H1 (cell line): Measurements from ENCODE around the gene GOLGA3. TPM values are rescaled to one million over a fixed set of nuclear protein-coding genes. Genes with fewer than 3 reads are reported as not detected.
"Not testable (repeated sequence)": the region's sequence is repeated elsewhere in the genome, so short reads cannot be mapped to it uniquely, and the experiment has no call there.

Experiments used
- CTCF ChIA-PET: fragments of 300-600 bp; sonication (Branson Sonifier 250); formaldehyde crosslinking; loops from one replicate; lab custom pipeline; 2021; ENCODE audit not compliant: partially characterized antibody; lab: Charles Lee
- POLR2A ChIA-PET: fragments of 300-600 bp; sonication (Branson Sonifier 250); formaldehyde crosslinking; loops from one replicate; lab custom pipeline; 2021; ENCODE audit warnings: inconsistent platforms; ENCODE audit not compliant: partially characterized antibody; lab: Charles Lee
- DNase-seq, 2 experiments: peaks; one replicate each; pipeline versions ENCODE4 v3.0.0 to v3.0.0-alpha.2; 2010 to 2022; ENCODE audit warnings: low spot score in 2 of 2, low read depth in 1 of 2, mixed read lengths in 1 of 2
- FAIRE-seq: peaks from 2 replicates; lab custom pipeline; 2011; peaks lifted over from hg19 to GRCh38; lab: Jason Lieb, UNC
- H2AFZ ChIP-seq: 2 replicates; pipeline ENCODE4 v1.8.1; 2012; ENCODE audit warnings: low read length, inconsistent platforms
- H2AK5ac ChIP-seq: 2 replicates; pipeline ENCODE4 v1.6.1; 2013; ENCODE audit warnings: low read depth, low read length
- H2BK120ac ChIP-seq: replicated peaks from 2 replicates; pipeline ENCODE3; 2013; ENCODE audit warnings: low read depth, low read length, inconsistent platforms
- H2BK12ac ChIP-seq: 2 replicates; pipeline ENCODE4 v1.6.1; 2013; ENCODE audit warnings: low read depth, low read length
- H2BK15ac ChIP-seq: 2 replicates; pipeline ENCODE4 v1.6.1; 2013; ENCODE audit warnings: low read length
- H2BK20ac ChIP-seq: 2 replicates; pipeline ENCODE4 v1.6.1; 2013; ENCODE audit warnings: low read length
- H2BK5ac ChIP-seq: 2 replicates; pipeline ENCODE4 v1.6.1; 2013; ENCODE audit warnings: low read depth, low read length
- H3K14ac ChIP-seq: 2 replicates; pipeline ENCODE4 v1.6.1; 2013; ENCODE audit warnings: inconsistent platforms; ENCODE audit not compliant: insufficient read length
- H3K18ac ChIP-seq: 2 replicates; pipeline ENCODE4 v1.6.1; 2013; ENCODE audit warnings: low read length; ENCODE audit errors: extremely low read depth
- H3K23ac ChIP-seq: 2 replicates; pipeline ENCODE4 v1.6.1; 2013; ENCODE audit warnings: inconsistent platforms; ENCODE audit not compliant: insufficient read length
- H3K23me2 ChIP-seq: 2 replicates; pipeline ENCODE4 v1.6.1; 2013; ENCODE audit warnings: low read depth, low read length
- H3K27ac ChIP-seq: 2 replicates; pipeline ENCODE4 v1.6.1; 2011; ENCODE audit warnings: low read depth, low read length, inconsistent platforms
- H3K27me3 ChIP-seq, 4 experiments: replicated peaks in 1 of 4; 1 replicate in 1 of 4; 2 replicates in 3 of 4; pipeline versions ENCODE4 v1.6.1 to v1.8.1; 2011 to 2013; ENCODE audit warnings: low read length in 3 of 4, mild to moderate bottlenecking in 3 of 4, inconsistent platforms in 2 of 4, mixed read lengths in 2 of 4, moderate library complexity in 1 of 4; ENCODE audit not compliant: control insufficient read depth in 3 of 4, insufficient read depth in 3 of 4; ENCODE audit errors: extremely low read depth in 1 of 4
- H3K36me3 ChIP-seq, 4 experiments: 2 replicates each; pipeline versions ENCODE4 v1.6.1 to v1.8.1; 2011 to 2013; ENCODE audit warnings: mild to moderate bottlenecking in 4 of 4, low read length in 3 of 4, moderate library complexity in 2 of 4, control low read depth in 1 of 4, inconsistent platforms in 1 of 4; ENCODE audit not compliant: insufficient read depth in 4 of 4, control insufficient read depth in 2 of 4
- H3K4ac ChIP-seq: replicated peaks from 2 replicates; pipeline ENCODE3; 2013; ENCODE audit warnings: low read length, low read depth, mixed read lengths, inconsistent platforms; ENCODE audit not compliant: insufficient read length
- H3K4me1 ChIP-seq, 4 experiments: replicated peaks in 1 of 4; 1 replicate in 1 of 4; 2 replicates in 3 of 4; pipeline versions ENCODE4 v1.6.1 to v1.8.1; 2011 to 2013; ENCODE audit warnings: low read length in 3 of 4, inconsistent platforms in 2 of 4, mixed read lengths in 1 of 4; ENCODE audit not compliant: insufficient read depth in 4 of 4, control insufficient read depth in 3 of 4
- H3K4me2 ChIP-seq, 2 experiments: 2 replicates each; pipeline versions ENCODE4 v1.6.1 to v1.8.1; 2011 to 2013; ENCODE audit warnings: low read depth in 2 of 2, low read length in 2 of 2, control low read depth in 1 of 2, inconsistent platforms in 1 of 2, mild to moderate bottlenecking in 1 of 2; ENCODE audit not compliant: insufficient read depth in 1 of 2
- H3K4me3 ChIP-seq, 4 experiments: fragments of 200-600, 300-600 bp in 1 of 4; sonication (generic), shearing (Covaris generic), sonication (Bioruptor Twin) in 1 of 4; 2 replicates each; pipeline versions ENCODE4 v1.5.1 to v1.8.1; 2011 to 2016; ENCODE audit warnings: low read length in 4 of 4, low read depth in 3 of 4, control low read depth in 2 of 4, inconsistent platforms in 2 of 4, mild to moderate bottlenecking in 2 of 4, mixed read lengths in 1 of 4, moderate library complexity in 1 of 4; ENCODE audit not compliant: insufficient read depth in 2 of 4; ENCODE audit errors: extremely low read depth in 1 of 4
- H3K56ac ChIP-seq: replicated peaks from 2 replicates; pipeline ENCODE3; 2013; ENCODE audit warnings: low read depth, mild to moderate bottlenecking, mixed read lengths, low read length, inconsistent platforms; ENCODE audit not compliant: insufficient read length
- H3K79me1 ChIP-seq: 2 replicates; pipeline ENCODE4 v1.6.1; 2013; ENCODE audit warnings: low read depth, low read length, control low read depth
- H3K79me2 ChIP-seq, 2 experiments: 2 replicates each; pipeline versions ENCODE4 v1.6.1 to v1.8.1; 2012 to 2013; ENCODE audit warnings: low read length in 2 of 2, mild to moderate bottlenecking in 2 of 2, inconsistent platforms in 1 of 2; ENCODE audit not compliant: insufficient read depth in 2 of 2, control insufficient read depth in 1 of 2
- H3K9ac ChIP-seq, 4 experiments: replicated peaks in 1 of 4; 1 replicate in 1 of 4; 2 replicates in 3 of 4; pipeline versions ENCODE4 v1.6.1 to v1.8.1; 2011 to 2013; ENCODE audit warnings: low read depth in 3 of 4, low read length in 3 of 4, control low read depth in 2 of 4, mild to moderate bottlenecking in 2 of 4, moderate library complexity in 2 of 4, inconsistent platforms in 1 of 4; ENCODE audit errors: extremely low read depth in 1 of 4
- H3K9me3 ChIP-seq, 2 experiments: 2 replicates each; pipeline versions ENCODE4 v1.6.1 to v1.8.1; 2012 to 2013; ENCODE audit warnings: mild to moderate bottlenecking in 2 of 2, moderate library complexity in 2 of 2, control low read depth in 1 of 2, inconsistent platforms in 1 of 2, low read depth in 1 of 2, low read length in 1 of 2, mixed read lengths in 1 of 2; ENCODE audit not compliant: insufficient read depth in 2 of 2
- H4K20me1 ChIP-seq, 2 experiments: replicated peaks in 1 of 2; 2 replicates each; pipeline versions ENCODE3 to v1.8.1; 2011 to 2013; ENCODE audit warnings: inconsistent platforms in 2 of 2, low read length in 2 of 2, mild to moderate bottlenecking in 1 of 2; ENCODE audit not compliant: insufficient read depth in 2 of 2, control insufficient read depth in 1 of 2
- H4K5ac ChIP-seq: 2 replicates; pipeline ENCODE4 v1.6.1; 2013; ENCODE audit warnings: low read length, low read depth, mixed read lengths, inconsistent platforms; ENCODE audit not compliant: insufficient read length
- H4K8ac ChIP-seq: 2 replicates; pipeline ENCODE4 v1.8.0; 2013; ENCODE audit warnings: mild to moderate bottlenecking, moderate library complexity, low read length, inconsistent platforms; ENCODE audit not compliant: insufficient read depth; ENCODE audit errors: extremely low read depth
- H4K91ac ChIP-seq: replicated peaks from 2 replicates; pipeline ENCODE3; 2013; ENCODE audit warnings: low read length, mixed read lengths, inconsistent platforms; ENCODE audit not compliant: insufficient read length
- WGBS, 2 experiments: shearing (Covaris generic) in 1 of 2; methylation state at CpG; one replicate each; pipeline versions ENCODE4 v1.1.6 to v1.1.7; 2013 to 2015; ENCODE audit warnings: low lambda C conversion rate in 2 of 2, mixed read lengths in 2 of 2, inconsistent platforms in 1 of 2, low coverage in 1 of 2, missing lambda C conversion rate in 1 of 2; ENCODE audit not compliant: insufficient replicate concordance in 2 of 2, insufficient coverage in 1 of 2, insufficient read length in 1 of 2; ENCODE audit errors: extremely low coverage in 1 of 2, missing lambda C conversion rate in 1 of 2; 5-methylcytosine and 5-hydroxymethylcytosine counted together
- polyA plus RNA-seq, 7 experiments: library from polyadenylated mRNA; depleted of rRNA in 3 of 7; stranded (reverse) in 5 of 7; unstranded in 2 of 7; fragments of >200 nt in 5 of 7; fragments of 200-250 nt in 2 of 7; gene quantifications; 1 replicate in 5 of 7; 2 replicates in 1 of 7; 4 replicates in 1 of 7; pipeline versions ENCODE4 v1.2.1 to v1.2.3, GENCODE V29; 2011 to 2013; ENCODE audit warnings: missing spikeins in 2 of 7, mixed read lengths in 2 of 7
- total RNA-seq: library from RNA; stranded (reverse); fragmentation: NEBNext Ultra II Directional; extraction: Animal tissue kit (Norgen Biotek cat#: 25700); gene quantifications from 2 replicates; pipeline ENCODE4 v1.2.1, GENCODE V29; 2021

The GOLGA3 gene
- total and polyA plus RNA-seq, 2 of the 8 experiments (the other 6 are each of a cell fraction or from before 2014, with no cell fraction given) = 6.4 to 33.1 TPM

DNA sequence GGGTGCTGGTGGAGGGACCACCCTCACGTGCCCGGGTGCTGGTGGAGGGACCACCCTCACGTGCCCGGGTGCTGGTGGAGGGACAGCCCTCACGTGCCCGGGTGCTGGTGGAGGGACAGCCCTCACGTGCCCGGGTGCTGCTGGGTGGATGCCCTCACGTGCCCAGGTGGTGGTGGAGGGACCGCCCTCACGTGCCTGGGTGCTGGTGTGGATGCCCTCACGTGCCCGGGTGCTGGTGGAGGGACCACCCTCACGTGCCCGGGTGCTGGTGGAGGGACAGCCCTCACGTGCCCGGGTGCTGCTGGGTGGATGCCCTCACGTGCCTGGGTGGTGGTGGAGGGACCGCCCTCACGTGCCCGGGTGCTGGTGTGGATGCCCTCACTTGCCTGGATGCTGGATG is 28.4 kb upstream of the GOLGA3 start:
- H3K27me3 ChIP-seq, H3K79me1 ChIP-seq, FAIRE-seq, H2BK15ac ChIP-seq, H2BK20ac ChIP-seq, H3K79me2 ChIP-seq, H3K23me2 ChIP-seq, DNase-seq, H2AFZ ChIP-seq, H3K4me2 ChIP-seq, H3K56ac ChIP-seq, H4K91ac ChIP-seq, H4K5ac ChIP-seq, H3K23ac ChIP-seq, H2BK12ac ChIP-seq, H4K8ac ChIP-seq, H3K9ac ChIP-seq, H3K9me3 ChIP-seq, H2AK5ac ChIP-seq, H3K18ac ChIP-seq, POLR2A ChIA-PET, H2BK5ac ChIP-seq, H3K4me3 ChIP-seq, H3K4ac ChIP-seq, H3K14ac ChIP-seq, H2BK120ac ChIP-seq, H3K27ac ChIP-seq, H3K4me1 ChIP-seq, CTCF ChIA-PET: not testable (repeated sequence)
- H3K36me3 ChIP-seq = peaks cover 11 to 57% (median 29%) of the 10 kb centered on the region in 4 experiments; a peak in 6 of 8 replicates
- H4K20me1 ChIP-seq = peaks cover 2 to 12% of the 10 kb centered on the region in 2 experiments
- 92% methylated on average over 10 of the region's 21 CpGs; no CpG with 5 or more reads in 1 of the 2 experiments for WGBS, 2 experiments
